ENCODE results near the gene CILP.
"Not testable (repeated sequence)": the region's sequence is repeated elsewhere in the genome, so short reads cannot be mapped to it uniquely, and the experiment has no call there.

CILP gene

DNA sequence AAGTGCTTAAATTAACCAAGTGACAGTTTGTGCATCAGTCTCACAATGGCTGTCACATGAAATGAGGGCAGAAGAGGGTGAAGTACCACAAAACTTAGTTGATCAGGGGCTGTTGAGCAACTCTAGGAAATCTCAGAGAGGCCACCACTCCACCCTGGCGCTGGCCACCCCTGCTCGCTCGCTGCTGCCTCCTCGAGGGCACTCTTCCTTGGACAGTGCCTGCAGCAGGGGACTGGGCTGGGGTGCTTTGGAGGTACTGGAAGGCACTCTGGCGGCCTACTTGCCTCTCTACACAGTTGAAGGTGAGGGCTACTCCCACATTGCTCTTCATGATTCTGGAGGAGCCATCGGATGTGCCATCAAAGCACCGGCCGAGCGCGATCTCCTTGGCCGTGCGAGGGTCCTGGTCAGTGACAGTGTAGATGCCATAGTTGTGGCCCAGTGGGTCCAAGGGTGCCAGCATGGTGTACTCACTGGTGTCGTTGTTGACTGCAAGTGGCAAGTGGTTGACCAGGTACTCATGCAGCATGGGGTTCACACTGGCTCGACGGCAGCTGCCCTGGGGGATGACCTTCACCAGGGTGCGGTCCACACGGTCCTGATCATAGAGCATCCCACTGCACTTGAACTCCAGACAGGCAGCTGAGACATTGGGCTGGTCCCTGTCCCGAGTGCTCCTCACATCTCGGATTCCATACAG is 14.5 kb downstream of the CILP start:
- DNase-seq (ENCODE audit: low spot score), result no peak

DNA sequence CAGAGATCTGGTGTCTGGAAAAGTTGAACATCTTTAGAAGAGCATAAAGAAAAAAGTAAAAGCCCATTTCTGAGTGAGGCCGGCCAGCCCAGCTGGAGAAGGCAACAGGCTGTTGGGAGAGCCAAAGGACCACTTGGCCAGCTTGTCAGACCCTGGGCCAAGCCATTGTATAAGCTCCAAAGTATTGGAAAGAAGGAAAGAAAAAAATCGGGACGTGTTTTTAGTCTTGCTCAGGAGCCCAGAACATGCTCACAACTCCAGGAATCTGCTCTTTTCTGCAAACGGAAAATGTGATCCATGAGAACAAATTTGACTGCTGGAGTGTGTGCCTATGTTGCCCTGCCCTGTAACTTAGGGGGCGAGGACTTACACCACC is 15.7 kb downstream of the CILP start:
- no peak overlapping the region for H3K27ac ChIP-seq
- no peak for DNase-seq (ENCODE audit: low spot score)
- ChIA-PET CTCF (interaction anchor here (0.8 kb wide), 1 partner anchor 25 kb away, joined by 3 read pairs; no protein-coding TSS in a partner anchor), POLR2A (ENCODE audit: low non-redundant PET) (no interaction called here)
- TF ChIP-seq, protein P1, sequence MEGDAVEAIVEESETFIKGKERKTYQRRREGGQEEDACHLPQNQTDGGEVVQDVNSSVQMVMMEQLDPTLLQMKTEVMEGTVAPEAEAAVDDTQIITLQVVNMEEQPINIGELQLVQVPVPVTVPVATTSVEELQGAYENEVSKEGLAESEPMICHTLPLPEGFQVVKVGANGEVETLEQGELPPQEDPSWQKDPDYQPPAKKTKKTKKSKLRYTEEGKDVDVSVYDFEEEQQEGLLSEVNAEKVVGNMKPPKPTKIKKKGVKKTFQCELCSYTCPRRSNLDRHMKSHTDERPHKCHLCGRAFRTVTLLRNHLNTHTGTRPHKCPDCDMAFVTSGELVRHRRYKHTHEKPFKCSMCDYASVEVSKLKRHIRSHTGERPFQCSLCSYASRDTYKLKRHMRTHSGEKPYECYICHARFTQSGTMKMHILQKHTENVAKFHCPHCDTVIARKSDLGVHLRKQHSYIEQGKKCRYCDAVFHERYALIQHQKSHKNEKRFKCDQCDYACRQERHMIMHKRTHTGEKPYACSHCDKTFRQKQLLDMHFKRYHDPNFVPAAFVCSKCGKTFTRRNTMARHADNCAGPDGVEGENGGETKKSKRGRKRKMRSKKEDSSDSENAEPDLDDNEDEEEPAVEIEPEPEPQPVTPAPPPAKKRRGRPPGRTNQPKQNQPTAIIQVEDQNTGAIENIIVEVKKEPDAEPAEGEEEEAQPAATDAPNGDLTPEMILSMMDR (conservative IDR thresholded peaks at IDR 0.05; ENCODE audit: low read depth), result no peak

More for the DNA sequence above, 14.5 kb downstream of the CILP start:
- ChIA-PET CTCF (interaction anchor here (0.5 kb wide), 1 partner anchor 1083 kb away, joined by 3 read pairs; no protein-coding TSS in a partner anchor), POLR2A (ENCODE audit: low non-redundant PET) (no interaction called here)
- H3K27ac ChIP-seq, result no peak overlapping the region
- TF ChIP-seq, protein P1 (conservative IDR thresholded peaks at IDR 0.05; ENCODE audit: low read depth), result no peak

DNA sequence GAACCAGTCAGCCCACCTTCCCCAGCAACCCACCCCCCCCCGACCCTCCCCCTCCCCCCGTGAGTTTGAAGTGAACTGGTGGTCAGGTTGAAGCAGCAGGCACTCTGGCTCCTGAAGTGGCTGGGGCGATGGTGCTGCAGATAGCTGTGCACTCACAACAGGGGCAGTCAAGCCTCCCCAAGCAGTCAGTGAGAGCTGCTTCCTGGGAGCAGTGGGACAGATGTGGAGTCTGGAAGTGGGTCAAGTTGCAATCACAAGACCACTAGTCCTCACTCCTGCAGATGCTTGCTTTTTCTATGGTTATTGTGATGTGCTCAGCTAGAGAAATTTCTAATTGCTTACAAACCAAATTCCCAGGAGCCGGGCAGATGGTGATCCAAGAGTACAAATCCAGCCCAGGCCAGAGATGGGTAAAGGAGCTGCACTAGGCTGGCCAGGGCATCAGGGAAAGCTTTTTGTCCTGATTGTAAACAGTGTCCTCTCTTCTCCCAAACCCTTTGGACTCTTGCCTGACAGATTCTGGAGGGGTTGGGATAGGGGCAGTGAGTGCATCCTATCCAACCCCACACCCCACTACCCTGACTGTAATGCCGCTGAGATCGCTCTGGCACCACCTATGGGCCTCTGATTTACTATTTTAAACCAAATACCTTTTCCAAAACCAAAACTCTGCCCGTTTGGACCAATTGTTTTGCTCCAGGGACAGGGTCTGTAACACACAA is 16.3 kb downstream of the CILP start:
- no peak for DNase-seq (ENCODE audit: low spot score)
- ChIA-PET CTCF (interaction anchor here (0.6 to 0.8 kb wide), 2 partner anchors 26 to 103 kb away, joined by 3 read pairs; no protein-coding TSS in a partner anchor), POLR2A (ENCODE audit: low non-redundant PET) (no interaction called here)
- TF ChIP-seq, protein P1 (conservative IDR thresholded peaks at IDR 0.05; ENCODE audit: low read depth), result no peak
- no peak overlapping the region for H3K27ac ChIP-seq

DNA sequence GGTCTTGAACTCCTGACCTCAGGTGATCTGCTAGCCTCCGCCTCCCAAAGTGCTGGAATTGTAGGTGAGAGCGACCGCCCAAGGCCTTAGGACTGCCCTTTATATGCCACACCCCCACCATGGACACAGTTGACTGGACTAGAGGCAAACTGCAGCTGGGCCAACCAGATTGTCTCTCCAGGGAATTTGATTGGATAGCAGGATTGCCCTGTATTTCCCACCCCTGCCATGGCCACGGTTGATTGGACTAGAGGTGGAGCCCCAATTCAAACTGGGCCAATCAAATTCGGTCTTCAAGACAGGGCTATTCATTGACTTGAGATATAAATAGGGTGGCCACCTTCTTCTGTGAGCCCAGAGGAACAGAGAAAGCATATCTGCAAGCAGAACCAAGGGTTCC is 19.3 kb downstream of the CILP start:
- POLR2A ChIA-PET (ENCODE audit: low non-redundant PET), result no interaction called here
- TF ChIP-seq, protein P1 (conservative IDR thresholded peaks at IDR 0.05; ENCODE audit: low read depth), result no peak
- no peak overlapping the region for H3K27ac ChIP-seq
- DNase-seq (ENCODE audit: low spot score), result no peak
- CTCF ChIA-PET, result no interaction called here

DNA sequence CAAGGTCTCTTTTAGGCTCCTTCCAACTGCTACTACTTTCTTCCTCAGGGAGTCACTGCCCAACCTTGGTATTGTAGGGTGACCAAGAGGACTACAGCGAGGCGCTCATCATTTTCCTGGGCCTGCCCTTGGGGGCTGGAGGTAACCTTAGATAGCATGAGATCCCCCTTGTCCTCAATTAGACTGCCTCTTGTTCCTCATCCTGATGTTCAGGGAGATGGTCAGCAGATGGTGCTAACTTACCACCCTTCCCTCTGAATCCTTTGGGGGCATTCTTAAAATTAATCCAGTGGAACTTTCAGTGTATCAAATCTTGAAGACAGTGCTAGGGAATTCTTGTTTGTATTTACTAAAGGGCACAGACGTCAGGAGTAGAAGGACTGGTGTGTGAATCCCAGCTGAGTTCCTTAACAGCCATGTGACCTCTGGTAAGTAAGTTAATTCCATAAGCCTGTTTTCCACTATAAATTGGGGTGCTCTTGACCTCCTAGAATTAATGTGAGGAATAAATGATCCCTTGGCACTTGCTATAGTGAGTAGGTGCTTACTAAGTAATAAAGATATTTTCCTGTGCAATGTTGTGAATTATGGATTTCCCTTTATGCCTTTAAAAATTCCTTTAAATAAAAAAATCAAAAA is 22.1 kb downstream of the CILP start:
- TF ChIP-seq, protein P1 (conservative IDR thresholded peaks at IDR 0.05; ENCODE audit: low read depth), result peak; percentile 76
- ChIA-PET CTCF (interaction anchor here (1.2 to 2.8 kb wide), 2 partner anchors 82 to 109 kb away, joined by 3 to 19 read pairs; no protein-coding TSS in a partner anchor), POLR2A (ENCODE audit: low non-redundant PET) (no interaction called here)
- peak; percentile 62 for DNase-seq (ENCODE audit: low spot score)
- H3K27ac ChIP-seq, result no peak overlapping the region

DNA sequence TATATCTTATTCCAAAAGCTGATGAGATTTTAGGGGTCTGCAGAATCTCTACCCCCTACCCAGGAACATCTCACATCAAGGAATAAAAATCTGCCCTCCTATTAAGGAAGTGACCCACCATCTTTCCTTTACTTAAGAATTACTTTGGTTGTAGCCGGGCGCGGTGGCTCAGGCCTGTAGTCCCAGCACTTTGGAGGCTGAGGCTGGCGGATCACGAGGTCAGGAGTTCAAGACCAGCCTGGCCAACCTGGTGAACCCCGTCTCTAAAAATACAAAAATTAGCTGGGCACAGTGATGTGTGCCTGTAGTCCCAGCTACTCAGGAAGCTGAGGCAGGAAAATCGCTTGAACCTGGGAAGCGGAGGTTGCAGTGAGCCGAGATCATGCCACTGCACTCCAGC is 22.8 kb downstream of the CILP start:
- POLR2A ChIA-PET (ENCODE audit: low non-redundant PET), result not testable (repeated sequence)

More for the DNA sequence above, 22.8 kb downstream of the CILP start:
- DNase-seq (ENCODE audit: low spot score); H3K27ac ChIP-seq: not testable (repeated sequence)
- CTCF ChIA-PET, result interaction anchor here (1.2 to 2.8 kb wide), 2 partner anchors 83 to 109 kb away, joined by 3 to 19 read pairs; no protein-coding TSS in a partner anchor

Measured in RWPE1 (cell line).